Measurements from ENCODE around the gene GATA2. TPM values are rescaled to one million over a fixed set of nuclear protein-coding genes. Genes with fewer than 3 reads are reported as not detected.

Gene GATA2
- total and polyA plus RNA-seq, 12 donors: 6.8 to 29.8 (median 12.6) TPM

GRCh38 chr3:128489674-128489926 lies 3.4 kb downstream of the GATA2 start:
- no peak for ATAC-seq
- Histone ChIP-seq H3K27me3 (peaks cover 13 to 100% (median 89%) of the 10 kb centered on the region in 7 donors), H3K9me3 (no peaks in the 10 kb centered on the region), H3K36me3 (peaks cover 0 to 14% (median 0%) of the 10 kb centered on the region in 9 donors), H3K4me1 (peaks cover 10 to 89% (median 53%) of the 10 kb centered on the region in 9 donors), H3K4me3 (peak overlapping the region; percentile 57 to 85 (median 67)), H3K27ac (peak overlapping the region; percentile 87 to 98 (median 93))
- no peak for TF ChIP-seq CTCF (IDR thresholded peaks at IDR 0.05)
- DNase-seq: no peak
- intact Hi-C loops (cut with DNase I): loop anchor here in 3 of 10 donors (5.0 kb wide), 2 partner anchors 68 to 83 kb away; no protein-coding TSS in a partner anchor
- WGBS, 2 donors: 0% methylated on average over 20 to 26 of the region's 26 CpGs

GRCh38 chr3:128488991-128489673 lies 3.9 kb downstream of the GATA2 start:
- WGBS, 2 donors: 1% methylated on average over 62 to 71 of the region's 71 CpGs

GRCh38 chr3:128488636-128488990 lies 4.4 kb downstream of the GATA2 start:
- H3K27me3 ChIP-seq: peaks cover 13 to 100% (median 98%) of the 10 kb centered on the region in 7 donors
- ATAC-seq (peak in 3 of 8 donors; percentile 1 to 5 (median 2)), DNase-seq (no peak)
- intact Hi-C loops (cut with DNase I): loop anchor here in 3 of 10 donors (5.0 kb wide), 2 partner anchors 69 to 84 kb away; no protein-coding TSS in a partner anchor
- 1% methylated on average over 21 of the region's 21 CpGs for WGBS, 2 donors
- peak overlapping the region; percentile 57 to 85 (median 67) for H3K4me3 ChIP-seq
- peaks cover 10 to 97% (median 59%) of the 10 kb centered on the region in 9 donors for H3K4me1 ChIP-seq
- no peak for TF ChIP-seq CTCF (IDR thresholded peaks at IDR 0.05)
- H3K9me3 ChIP-seq: no peaks in the 10 kb centered on the region
- peak overlapping the region; percentile 87 to 98 (median 93) for H3K27ac ChIP-seq
- H3K36me3 ChIP-seq: peaks cover 0 to 14% (median 0%) of the 10 kb centered on the region in 9 donors

More at GRCh38 chr3:128488991-128489673, 3.9 kb downstream of the GATA2 start:
- peaks cover 10 to 93% (median 54%) of the 10 kb centered on the region in 9 donors for H3K4me1 ChIP-seq
- H3K9me3 ChIP-seq: no peaks in the 10 kb centered on the region
- DNase-seq: peak; percentile 72 to 84
- peaks cover 0 to 14% (median 0%) of the 10 kb centered on the region in 9 donors for H3K36me3 ChIP-seq
- peak overlapping the region; percentile 57 to 85 (median 67) for H3K4me3 ChIP-seq
- intact Hi-C loops (cut with DNase I): loop anchor here in 3 of 10 donors (5.0 kb wide), 2 partner anchors 68 to 83 kb away; no protein-coding TSS in a partner anchor
- peak; percentile 18 to 67 (median 44) for ATAC-seq
- peaks cover 13 to 100% (median 94%) of the 10 kb centered on the region in 7 donors for H3K27me3 ChIP-seq
- H3K27ac ChIP-seq: peak overlapping the region; percentile 87 to 98 (median 93)
- TF ChIP-seq CTCF (IDR thresholded peaks at IDR 0.05): no peak

DNA sequence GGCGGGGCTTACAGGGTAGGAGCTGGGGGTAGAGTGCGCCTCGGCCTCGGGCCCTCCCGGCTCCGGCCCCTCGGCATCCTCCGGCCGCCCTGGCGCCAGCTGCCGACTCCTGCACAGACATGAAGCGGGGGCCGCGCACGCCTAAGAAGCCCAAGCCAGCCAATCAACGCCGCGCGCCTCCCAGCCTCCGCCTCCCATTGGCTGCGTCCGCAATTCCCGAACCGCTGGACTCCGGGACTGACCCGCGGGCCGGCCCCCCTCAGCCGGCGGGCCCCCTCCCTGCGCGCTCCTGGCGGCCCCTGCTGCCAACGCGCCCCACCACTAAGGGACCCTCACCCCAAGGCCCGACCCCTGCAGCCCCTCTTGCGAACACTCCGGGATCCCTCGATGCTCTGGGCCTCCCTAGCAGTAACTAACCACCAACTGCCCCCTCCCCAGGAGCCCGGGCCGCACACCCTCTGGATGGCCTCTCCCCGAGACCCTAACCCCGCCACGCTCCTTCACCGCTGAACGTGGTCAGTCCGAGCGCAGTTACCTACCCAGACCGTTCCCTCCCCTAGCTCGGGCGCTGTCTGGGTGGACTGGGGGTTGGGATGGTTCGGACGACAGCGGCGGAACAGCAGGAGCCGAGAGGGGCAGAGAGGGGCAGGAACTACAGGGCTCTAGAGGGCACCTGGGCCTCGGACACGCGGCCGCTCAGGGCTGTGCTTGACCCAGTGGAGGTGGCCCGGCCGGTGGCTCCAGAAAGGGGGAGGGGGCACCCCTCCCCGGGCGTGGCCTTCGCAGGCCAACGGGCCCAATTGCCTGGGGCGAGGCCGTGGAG lies 5.0 kb downstream of the GATA2 start:
- DNase-seq: peak; percentile 90 to 94
- Histone ChIP-seq H3K4me3 (peak overlapping the region; percentile 57 to 85 (median 70)), H3K9me3 (no peaks in the 10 kb centered on the region), H3K27me3 (peaks cover 13 to 100% (median 97%) of the 10 kb centered on the region in 7 donors), H3K27ac (peak overlapping the region; percentile 87 to 98 (median 93)), H3K36me3 (peaks cover 0 to 14% (median 0%) of the 10 kb centered on the region in 9 donors), H3K4me1 (peaks cover 10 to 98% (median 60%) of the 10 kb centered on the region in 9 donors)
- intact Hi-C loops (cut with DNase I): loop anchor here in 3 of 10 donors (5.0 kb wide), 2 partner anchors 69 to 84 kb away; no protein-coding TSS in a partner anchor
- ATAC-seq: peak; percentile 74 to 87 (median 82)
- TF ChIP-seq CTCF (IDR thresholded peaks at IDR 0.05): no peak
- 1% methylated on average over 65 to 68 of the region's 68 CpGs for WGBS, 2 donors
